Stimulated activated CD4-positive, alpha-beta T cell treated with anti-CD3 and anti-CD28 coated beads, Interleukin-15, amount 100 ng/mL, for 48 hours (primary cell): ENCODE measurements around the gene CARMIL1.
"Not testable (repeated sequence)": the region's sequence is repeated elsewhere in the genome, so short reads cannot be mapped to it uniquely, and the experiment has no call there.

Source experiments
- DNase-seq, 2 donors: peaks; one replicate each; pipeline ENCODE4 v3.0.0-alpha.2; 2020; ENCODE audit warnings: low read depth in 2 of 2

CARMIL1 gene

GRCh38 chr6:25369433-25370177 is 90.4 kb downstream of the CARMIL1 start:
- DNase-seq = no peak

- DNase-seq = no peak
These were observed 91.2 kb downstream of the CARMIL1 start for GRCh38 chr6:25370178-25371036.

- no peak for DNase-seq
These were observed 91.8 kb downstream of the CARMIL1 start for GRCh38 chr6:25371037-25371347.

- DNase-seq = no peak
These were observed 96.0 kb downstream of the CARMIL1 start for GRCh38 chr6:25375125-25375524.

GRCh38 chr6:25377664-25378063 is 98.5 kb downstream of the CARMIL1 start:
- DNase-seq = no peak

GRCh38 chr6:25381077-25381476 is 101.9 kb downstream of the CARMIL1 start:
- DNase-seq = no peak

- not testable (repeated sequence) for DNase-seq
These were observed 103.3 kb downstream of the CARMIL1 start for GRCh38 chr6:25382476-25382875.

- DNase-seq = no peak
These were observed 105.1 kb downstream of the CARMIL1 start for GRCh38 chr6:25384234-25384633.

GRCh38 chr6:25384967-25385366 is 105.8 kb downstream of the CARMIL1 start:
- DNase-seq = no peak

GRCh38 chr6:25387483-25387882 is 108.3 kb downstream of the CARMIL1 start:
- DNase-seq = no peak

GRCh38 chr6:25387911-25388310 is 108.7 kb downstream of the CARMIL1 start:
- DNase-seq = no peak

- no peak for DNase-seq
These were observed 109.6 kb downstream of the CARMIL1 start for GRCh38 chr6:25388776-25389175.

GRCh38 chr6:25389471-25389870 is 110.3 kb downstream of the CARMIL1 start:
- no peak for DNase-seq

- DNase-seq = no peak
These were observed 113.2 kb downstream of the CARMIL1 start for GRCh38 chr6:25392372-25392771.

- DNase-seq = no peak
These were observed 116.6 kb downstream of the CARMIL1 start for GRCh38 chr6:25395731-25396130.

- no peak for DNase-seq
These were observed 118.2 kb downstream of the CARMIL1 start for GRCh38 chr6:25397406-25397805.

- no peak for DNase-seq
These were observed 120.7 kb downstream of the CARMIL1 start for GRCh38 chr6:25399885-25400284.

GRCh38 chr6:25401711-25402110 is 122.5 kb downstream of the CARMIL1 start:
- DNase-seq = no peak

- DNase-seq = no peak
These were observed 123.0 kb downstream of the CARMIL1 start for GRCh38 chr6:25402125-25402524.

- DNase-seq = no peak
These were observed 124.0 kb downstream of the CARMIL1 start for GRCh38 chr6:25403150-25403549.

GRCh38 chr6:25404091-25404490 is 124.9 kb downstream of the CARMIL1 start:
- no peak for DNase-seq

GRCh38 chr6:25404693-25405169 is 125.6 kb downstream of the CARMIL1 start:
- peak; percentile 16 to 18 for DNase-seq

GRCh38 chr6:25405442-25405841 is 126.3 kb downstream of the CARMIL1 start:
- no peak for DNase-seq
